Loucy (cell line): ENCODE results near the gene STMND1.

Experiments
- H2AFZ ChIP-seq: fragments of 200-600 bp; sonication (generic); 2 replicates; pipeline ENCODE4 v1.6.0; 2016; ENCODE audit warnings: antibody characterized with exemption, mild to moderate bottlenecking, low read length, moderate library complexity
- H3F3A ChIP-seq: fragments of 200-600 bp; 2 replicates; pipeline ENCODE4 v1.6.0; 2016; ENCODE audit warnings: antibody characterized with exemption, low read depth, mild to moderate bottlenecking
- H3K27me3 ChIP-seq: fragments of 200-600 bp; sonication (generic); 2 replicates; pipeline ENCODE4 v1.6.1; 2014; ENCODE audit warnings: low read length, mild to moderate bottlenecking; ENCODE audit not compliant: insufficient read depth, poor library complexity, severe bottlenecking
- H3K36me3 ChIP-seq: fragments of 200-600 bp; sonication (generic); 2 replicates; pipeline ENCODE4 v1.6.1; 2016; ENCODE audit warnings: low read length; ENCODE audit not compliant: insufficient read depth
- H3K4me1 ChIP-seq: fragments of 200-600 bp; sonication (generic); 2 replicates; pipeline ENCODE4 v1.5.1; 2014; ENCODE audit warnings: low read length, mild to moderate bottlenecking; ENCODE audit not compliant: insufficient read depth, poor library complexity, severe bottlenecking
- H3K4me2 ChIP-seq: fragments of 200-600 bp; sonication (generic); 2 replicates; pipeline ENCODE4 v1.6.0; 2014; ENCODE audit warnings: antibody characterized with exemption, low read length, low read depth, mild to moderate bottlenecking; ENCODE audit not compliant: poor library complexity, severe bottlenecking
- H3K4me3 ChIP-seq: fragments of 200-600 bp; sonication (generic); 2 replicates; pipeline ENCODE4 v1.5.1; 2014; ENCODE audit warnings: low read length, mild to moderate bottlenecking, mixed read lengths; ENCODE audit not compliant: poor library complexity, severe bottlenecking
- H3K79me2 ChIP-seq: fragments of 200-600 bp; sonication (generic); 2 replicates; pipeline ENCODE4 v1.6.1; 2014; ENCODE audit warnings: low read length; ENCODE audit not compliant: insufficient read depth
- H3K9ac ChIP-seq: fragments of 200-600 bp; sonication (generic); 2 replicates; pipeline ENCODE4 v1.6.0; 2014; ENCODE audit warnings: mild to moderate bottlenecking, low read depth, low read length, moderate library complexity; ENCODE audit not compliant: poor library complexity, severe bottlenecking
- H3K9me2 ChIP-seq: fragments of 200-600 bp; sonication (generic); replicated peaks from 2 replicates; pipeline ENCODE4 v1.6.1; 2016; ENCODE audit warnings: low read depth, low read length, mixed read lengths
- H3K9me3 ChIP-seq: fragments of 200-600 bp; sonication (generic); 2 replicates; pipeline ENCODE4 v1.6.1; 2014; ENCODE audit warnings: mild to moderate bottlenecking, antibody characterized with exemption, low read length, low read depth; ENCODE audit not compliant: insufficient read depth
- H4K20me1 ChIP-seq: fragments of 200-600 bp; sonication (generic); 2 replicates; pipeline ENCODE4 v1.6.0; 2014; ENCODE audit warnings: antibody characterized with exemption, low read length, mild to moderate bottlenecking; ENCODE audit not compliant: insufficient read depth, poor library complexity, severe bottlenecking
- CTCF ChIP-seq: fragments of 200-600 bp; sonication (generic); conservative IDR thresholded peaks from 2 replicates; pipeline ENCODE4 v1.5.1; 2014; ENCODE audit warnings: mild to moderate bottlenecking, antibody characterized with exemption, low read length
- EZH2phosphoT487 ChIP-seq: fragments of 200-600 bp; IDR thresholded peaks from 2 replicates; pipeline ENCODE4 v1.6.1; 2018; ENCODE audit warnings: antibody characterized with exemption, mild to moderate bottlenecking, moderate library complexity, borderline replicate concordance

The STMND1 gene

GRCh38 chr6:17096096-17096495 lies 5.8 kb upstream of the STMND1 start:
- H2AFZ ChIP-seq, result no peak overlapping the region
- H3K36me3 ChIP-seq, result no peaks in the 10 kb centered on the region
- no peak overlapping the region for H3K4me3 ChIP-seq
- no peaks in the 10 kb centered on the region for H3K27me3 ChIP-seq
- H3K79me2 ChIP-seq, result no peaks in the 10 kb centered on the region
- no peak for TF ChIP-seq CTCF
- TF ChIP-seq EZH2phosphoT487, result no peak
- no peaks in the 10 kb centered on the region for H3K9me2 ChIP-seq
- H3K9ac ChIP-seq, result no peak overlapping the region
- no peaks in the 10 kb centered on the region for H3K9me3 ChIP-seq
- H3F3A ChIP-seq, result no peaks in the 10 kb centered on the region
- no peaks in the 10 kb centered on the region for H4K20me1 ChIP-seq
- no peak overlapping the region for H3K4me2 ChIP-seq
- H3K4me1 ChIP-seq, result no peaks in the 10 kb centered on the region

GRCh38 chr6:17096652-17097051 lies 5.2 kb upstream of the STMND1 start:
- H3F3A ChIP-seq, result no peaks in the 10 kb centered on the region
- H3K36me3 ChIP-seq, result no peaks in the 10 kb centered on the region
- no peaks in the 10 kb centered on the region for H4K20me1 ChIP-seq
- TF ChIP-seq CTCF, result no peak
- no peak for TF ChIP-seq EZH2phosphoT487
- no peak overlapping the region for H3K4me2 ChIP-seq
- no peaks in the 10 kb centered on the region for H3K9me2 ChIP-seq
- H3K4me3 ChIP-seq, result no peak overlapping the region
- no peaks in the 10 kb centered on the region for H3K9me3 ChIP-seq
- H2AFZ ChIP-seq, result no peak overlapping the region
- H3K27me3 ChIP-seq, result no peaks in the 10 kb centered on the region
- H3K79me2 ChIP-seq, result no peaks in the 10 kb centered on the region
- no peak overlapping the region for H3K9ac ChIP-seq
- H3K4me1 ChIP-seq, result no peaks in the 10 kb centered on the region

- Histone ChIP-seq H3K4me1 (no peaks in the 10 kb centered on the region), H3K9me3 (no peaks in the 10 kb centered on the region), H3K4me2 (no peak overlapping the region), H3K79me2 (no peaks in the 10 kb centered on the region), H3K9me2 (no peaks in the 10 kb centered on the region), H3K9ac (no peak overlapping the region), H3K4me3 (no peak overlapping the region), H3K36me3 (no peaks in the 10 kb centered on the region), H2AFZ (no peak overlapping the region), H3K27me3 (no peaks in the 10 kb centered on the region), H4K20me1 (no peaks in the 10 kb centered on the region), H3F3A (no peaks in the 10 kb centered on the region)
- no peak for TF ChIP-seq CTCF
- TF ChIP-seq EZH2phosphoT487, result no peak
Measured at GRCh38 chr6:17097982-17098381, 3.9 kb upstream of the STMND1 start.
